NCI-H345 treated with DMSO at 0.1 percent for 48 hours (cell line): ENCODE results near the gene ANKRD28.

Source experiments
- DNase-seq: peaks from one replicate; lab custom pipeline; 2025; ENCODE audit not compliant: unreplicated experiment; lab: John Stamatoyannopoulos, UW

ANKRD28 gene

DNA sequence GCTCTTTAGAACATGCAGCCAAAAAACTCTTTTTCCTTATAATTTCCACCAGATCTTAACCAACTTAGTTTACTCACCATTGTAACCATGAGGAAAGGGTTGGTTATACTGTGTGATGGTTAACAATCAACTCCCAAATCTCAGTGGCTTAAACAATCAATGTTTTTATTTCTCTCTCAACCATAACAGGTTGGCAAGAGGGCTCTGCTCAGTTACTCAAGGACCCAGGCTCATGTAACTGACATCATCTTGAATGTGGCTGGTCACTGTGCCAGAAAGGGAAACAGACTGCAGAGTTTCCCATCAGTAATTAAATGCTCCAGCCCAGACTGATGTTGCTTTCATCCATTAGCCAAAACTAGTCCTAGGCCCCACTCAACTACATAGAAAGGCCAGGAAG is 69.0 kb downstream of the ANKRD28 start:
- DNase-seq, result no peak

DNA sequence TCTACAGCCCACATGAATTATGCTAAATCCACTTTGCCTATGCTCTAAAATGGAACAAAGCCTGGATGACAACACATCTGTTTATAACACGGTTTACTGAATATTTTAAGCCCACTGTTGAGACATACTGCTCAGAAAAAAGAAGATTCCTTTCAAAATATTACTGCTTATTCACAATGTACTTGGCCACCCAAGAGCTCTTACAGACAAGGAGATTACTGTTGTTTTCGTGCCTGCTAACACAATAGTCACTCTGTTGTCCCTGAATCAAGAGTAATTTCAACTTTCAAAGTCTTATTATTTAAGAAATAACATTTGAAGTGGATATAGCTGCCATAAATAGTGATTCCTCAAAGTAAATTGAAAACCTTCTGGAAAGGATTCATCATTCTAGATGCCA is 70.9 kb downstream of the ANKRD28 start:
- no peak for DNase-seq

DNA sequence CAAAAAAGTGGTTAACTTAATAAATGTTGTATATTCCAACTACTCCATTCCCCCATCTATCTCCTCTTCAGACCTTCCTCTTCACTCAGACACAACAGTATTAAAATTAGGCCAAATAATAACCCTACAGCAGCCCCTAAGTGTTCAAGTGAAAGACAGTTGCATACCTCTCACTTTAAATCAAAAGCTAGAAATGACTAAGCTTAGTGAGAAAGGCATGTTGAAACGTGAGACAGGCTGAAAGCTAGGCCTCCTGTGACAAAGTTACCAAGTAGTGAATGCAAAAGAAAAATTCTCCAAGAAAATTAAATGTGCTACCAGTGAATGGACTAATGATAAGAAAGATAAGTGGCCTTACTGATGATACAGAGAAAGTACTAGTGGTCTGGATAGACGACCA is 71.7 kb downstream of the ANKRD28 start:
- no peak for DNase-seq

DNA sequence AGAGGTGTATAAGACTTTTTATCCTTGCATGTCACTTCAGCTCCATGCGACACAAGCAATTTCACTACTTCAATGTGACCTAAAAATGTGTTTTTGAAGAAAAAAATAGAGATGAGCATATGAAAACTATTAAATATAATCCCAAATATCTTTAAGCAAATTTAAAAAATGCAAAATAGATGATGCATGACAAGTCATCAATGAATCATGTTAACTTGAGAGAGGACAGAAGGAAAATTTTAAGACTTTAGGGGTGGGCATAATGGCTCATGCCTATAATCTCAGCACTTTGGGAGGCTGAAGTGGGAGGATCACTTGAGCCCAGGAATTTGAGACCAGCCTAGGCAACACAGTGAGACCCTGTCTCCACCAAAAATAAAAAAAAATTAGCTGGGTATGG is 73.3 kb downstream of the ANKRD28 start:
- no peak for DNase-seq

DNA sequence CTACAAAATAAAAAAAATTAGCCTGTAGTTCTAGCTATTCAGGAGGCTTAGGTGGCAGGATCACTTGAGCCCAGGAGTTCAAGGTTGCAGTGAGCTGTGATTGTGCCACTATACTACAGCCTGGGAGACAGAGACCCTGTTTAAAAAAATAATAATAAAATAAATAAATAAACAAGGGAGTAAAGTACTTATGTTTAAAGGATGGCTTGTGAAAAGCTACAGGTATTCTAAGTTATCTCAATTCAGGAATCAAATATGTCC is 74.2 kb downstream of the ANKRD28 start:
- DNase-seq, result no peak

DNA sequence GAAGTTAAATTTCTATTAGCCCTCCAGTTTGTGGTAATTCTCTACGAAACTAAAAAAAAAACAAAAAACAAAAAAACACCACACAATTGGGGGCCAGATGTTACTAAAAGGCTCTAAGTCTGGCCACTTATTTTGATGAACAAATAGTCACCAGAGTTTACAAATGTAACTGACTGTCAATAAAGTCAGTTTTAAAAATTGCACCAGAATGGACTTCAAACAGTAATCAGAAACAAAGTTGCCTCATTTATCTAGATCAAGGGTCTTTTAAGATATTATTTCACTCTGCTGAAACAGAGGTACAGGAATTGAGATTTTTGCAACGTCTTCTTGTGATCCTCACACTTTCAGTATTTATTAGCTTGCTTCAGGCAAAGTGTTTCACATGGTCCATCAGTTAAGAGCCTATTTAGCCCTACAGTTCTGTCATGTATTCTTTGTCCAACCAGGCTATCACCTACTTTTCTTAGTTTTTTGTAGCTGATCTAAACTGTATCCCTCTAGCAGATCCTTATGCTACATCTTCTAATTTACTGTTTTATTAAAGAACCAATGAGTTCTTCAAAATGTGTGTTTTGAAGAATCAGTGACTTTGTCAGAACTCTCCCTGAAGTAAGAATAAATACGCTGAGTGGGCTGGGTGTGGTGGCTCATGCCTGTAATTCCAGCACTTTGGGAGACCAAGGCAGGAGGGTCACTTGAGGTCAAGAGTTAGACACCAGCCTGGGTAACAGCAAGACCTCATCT is 74.7 kb downstream of the ANKRD28 start:
- no peak for DNase-seq

DNA sequence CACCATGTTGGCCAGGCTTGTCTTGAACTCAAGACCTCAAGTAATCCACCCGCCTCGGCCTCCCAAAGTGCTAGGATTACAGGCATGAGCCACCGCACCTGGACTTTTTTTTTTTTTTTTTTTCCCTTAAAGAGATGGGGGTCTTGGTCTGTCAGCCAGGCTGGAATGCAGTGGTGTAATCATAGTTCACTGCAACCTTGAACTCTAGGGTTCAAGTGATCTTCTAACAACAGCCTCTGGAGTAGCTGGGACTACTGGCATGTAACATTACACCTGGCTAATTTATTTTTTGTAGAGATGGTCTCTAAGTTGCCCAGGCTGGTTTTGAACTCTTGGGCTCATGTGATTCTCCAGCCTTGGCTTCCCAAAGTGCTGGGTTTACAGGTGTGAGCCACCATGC is 81.6 kb downstream of the ANKRD28 start:
- no peak for DNase-seq

DNA sequence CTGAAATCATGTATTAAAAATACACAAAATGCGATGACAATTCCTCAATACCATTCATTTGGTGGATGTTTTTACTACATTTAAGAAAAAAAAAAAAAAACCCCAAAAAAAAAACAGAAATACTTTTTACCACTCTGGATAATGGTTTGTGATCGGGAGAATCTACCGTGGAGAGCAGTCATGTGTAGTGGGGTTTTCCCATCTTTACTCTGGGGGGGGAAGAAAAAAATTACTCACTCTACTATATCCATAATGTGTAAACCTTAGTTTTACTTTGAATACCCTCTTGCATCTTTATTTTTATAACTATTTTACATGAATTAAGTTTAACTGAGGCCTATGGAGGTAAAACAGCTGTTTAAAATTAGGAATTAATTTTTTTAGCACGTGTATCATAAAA is 83.3 kb downstream of the ANKRD28 start:
- no peak for DNase-seq

DNA sequence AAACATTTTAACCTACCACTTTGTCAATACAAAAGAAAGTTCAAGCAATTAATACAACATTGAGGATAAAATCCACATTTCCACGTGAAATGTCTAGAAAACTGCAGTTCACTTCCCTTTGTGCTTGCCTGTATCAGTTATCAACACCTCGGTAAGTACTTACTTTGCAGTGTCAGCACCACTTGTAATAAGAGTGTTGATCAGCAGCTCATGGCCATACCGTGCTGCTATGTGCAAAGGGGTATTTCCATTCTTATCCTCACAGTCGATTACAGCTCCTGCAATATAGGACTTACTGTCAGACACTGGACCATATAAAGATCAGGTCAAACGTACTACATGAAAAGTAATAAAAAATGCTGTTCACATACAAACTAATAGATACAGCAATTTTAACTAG is 84.4 kb downstream of the ANKRD28 start:
- DNase-seq, result no peak

DNA sequence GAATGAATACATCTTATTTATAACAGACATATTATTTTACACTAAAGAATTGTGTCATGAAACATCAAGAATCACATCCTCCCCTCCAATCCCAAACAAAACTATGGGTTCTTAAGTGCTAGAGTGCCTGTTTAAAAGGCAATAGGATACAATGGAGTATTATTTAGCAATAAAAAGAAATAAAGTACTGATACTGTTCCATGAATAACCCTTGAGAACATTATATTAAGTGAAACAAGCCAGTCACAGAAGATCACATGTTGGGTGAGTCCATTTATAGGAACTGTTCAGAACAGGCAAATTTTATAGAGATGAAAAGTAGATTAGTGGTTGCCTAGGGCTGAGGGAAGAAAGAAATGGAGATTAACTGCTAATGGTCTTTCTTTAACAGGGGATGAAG is 86.5 kb downstream of the ANKRD28 start:
- DNase-seq, result no peak

DNA sequence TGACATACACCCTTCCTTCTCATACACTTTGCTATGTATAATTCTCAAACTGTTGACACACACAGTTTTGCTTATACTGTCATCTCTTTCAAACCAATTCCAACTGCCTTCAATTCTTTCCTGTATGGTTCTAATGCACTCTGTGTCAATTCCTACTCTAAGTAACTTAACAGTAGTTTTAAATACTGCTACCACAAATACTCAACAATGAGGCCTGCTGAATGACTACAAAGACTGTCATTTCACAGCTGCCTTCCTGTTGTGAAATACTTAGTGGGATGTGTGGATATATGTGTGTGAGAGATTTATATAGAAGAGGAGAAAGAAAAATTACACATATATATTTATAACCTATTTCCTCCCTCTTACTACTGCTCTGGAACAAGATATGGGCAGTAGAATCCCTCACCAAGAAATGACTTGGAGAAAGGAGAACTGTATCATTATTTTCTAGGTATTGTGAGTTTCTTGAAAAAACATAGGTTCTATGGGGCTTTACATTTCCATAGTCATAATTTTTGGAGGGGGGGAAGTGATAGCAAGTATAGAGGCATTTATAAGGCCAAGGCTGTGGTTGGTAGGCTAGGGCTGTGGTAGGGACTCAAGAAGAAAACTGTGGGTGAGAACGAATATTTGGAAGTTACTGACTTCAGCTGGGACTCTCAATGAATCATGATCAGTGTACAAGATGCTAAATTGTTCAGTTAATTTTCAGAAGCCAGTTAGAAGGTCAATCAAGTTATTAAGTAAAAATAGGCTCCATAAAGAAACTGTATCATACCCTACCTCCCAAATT is 88.7 kb downstream of the ANKRD28 start:
- no peak for DNase-seq

DNA sequence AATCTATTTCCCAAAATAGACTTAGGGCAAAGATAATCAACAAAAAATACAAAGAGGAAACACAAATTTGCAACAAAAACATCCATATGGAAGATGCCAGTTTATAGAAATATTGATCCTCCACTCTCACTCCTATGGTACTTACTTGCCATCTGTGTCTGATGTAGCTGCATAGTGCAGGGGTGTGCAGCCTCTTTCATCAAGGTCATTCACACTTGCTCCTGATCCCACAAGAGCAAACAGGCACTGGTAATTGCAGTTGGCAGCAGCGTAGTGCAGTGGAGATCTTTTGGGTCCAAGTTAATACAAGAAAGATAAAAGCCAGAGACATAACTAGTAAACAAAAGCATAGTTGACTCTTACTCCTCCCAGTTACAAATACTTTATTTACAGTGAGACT is 90.0 kb downstream of the ANKRD28 start:
- DNase-seq, result no peak

DNA sequence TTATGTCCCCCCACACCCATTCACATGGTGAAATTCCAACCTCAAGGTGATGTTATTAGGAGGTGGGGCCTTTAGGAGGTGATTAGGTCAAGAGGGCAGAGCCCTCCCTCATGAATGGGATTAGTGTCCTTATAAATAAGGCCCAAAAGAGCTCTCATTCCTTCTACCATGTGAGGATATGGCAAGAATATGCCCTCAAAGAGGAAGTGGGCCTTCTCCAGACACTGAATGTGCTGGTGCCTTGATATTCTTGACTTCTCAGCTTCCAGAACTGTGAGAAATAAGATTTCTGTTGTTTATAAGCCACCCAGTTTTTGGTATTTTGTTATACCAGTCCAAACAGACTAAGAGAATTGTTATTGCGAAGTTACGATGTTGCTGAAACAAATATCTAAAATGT is 94.4 kb downstream of the ANKRD28 start:
- no peak for DNase-seq

DNA sequence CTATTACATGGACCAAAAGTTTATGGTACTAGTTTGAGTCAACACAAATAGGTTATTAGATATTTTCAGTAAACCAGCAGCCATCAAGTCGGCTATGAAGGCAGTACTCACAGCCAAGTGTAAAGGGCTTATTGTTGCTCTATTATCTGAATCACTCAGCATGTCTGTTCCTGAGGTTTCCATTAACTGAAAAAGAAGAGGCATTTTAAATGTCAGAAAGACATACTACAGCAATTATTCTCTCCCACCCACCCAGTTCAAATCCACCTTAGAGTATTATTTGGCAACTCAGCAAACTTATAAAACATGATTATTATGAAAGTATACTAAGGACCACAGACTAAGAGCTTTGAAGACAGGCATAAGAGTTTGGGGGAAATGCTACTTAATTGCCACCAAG is 103.2 kb downstream of the ANKRD28 start:
- no peak for DNase-seq

DNA sequence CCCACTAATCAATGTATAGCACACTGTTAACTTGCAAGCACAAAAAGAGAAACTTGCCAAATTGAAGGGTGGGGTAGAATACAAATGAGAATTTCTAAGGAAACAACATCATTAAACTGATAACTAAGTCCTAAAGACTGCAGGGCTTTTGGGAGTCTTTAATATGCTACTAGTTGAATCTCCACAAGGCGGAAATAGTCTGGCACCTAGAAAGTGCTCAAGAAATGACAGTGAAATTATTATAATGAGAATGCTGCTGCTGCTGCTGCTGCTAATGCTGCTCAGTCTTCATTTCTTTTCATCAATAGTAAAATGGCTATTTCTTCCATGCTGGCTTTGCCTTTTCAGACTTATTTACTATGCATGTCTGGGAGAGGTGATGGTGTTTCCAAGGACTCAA is 104.4 kb downstream of the ANKRD28 start:
- DNase-seq, result no peak

DNA sequence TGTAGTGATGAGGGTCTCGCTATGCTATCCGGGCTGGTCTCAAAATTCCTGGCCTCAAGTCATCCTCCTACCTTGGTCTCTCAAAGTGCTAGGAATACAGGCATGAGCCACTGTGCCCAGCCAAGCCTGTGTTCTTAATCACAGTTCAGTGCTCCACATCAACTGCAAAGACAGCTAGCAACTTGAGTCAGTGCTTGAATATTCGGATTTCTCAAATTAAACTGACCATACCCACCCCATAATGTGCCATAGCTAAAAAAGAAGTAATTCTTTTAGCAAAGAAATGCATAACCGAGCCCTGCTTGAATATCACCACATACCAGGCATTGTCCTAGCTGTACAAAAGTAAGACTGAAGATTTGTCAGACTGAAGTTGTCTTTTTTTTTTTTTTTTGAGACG is 107.0 kb downstream of the ANKRD28 start:
- DNase-seq, result no peak

DNA sequence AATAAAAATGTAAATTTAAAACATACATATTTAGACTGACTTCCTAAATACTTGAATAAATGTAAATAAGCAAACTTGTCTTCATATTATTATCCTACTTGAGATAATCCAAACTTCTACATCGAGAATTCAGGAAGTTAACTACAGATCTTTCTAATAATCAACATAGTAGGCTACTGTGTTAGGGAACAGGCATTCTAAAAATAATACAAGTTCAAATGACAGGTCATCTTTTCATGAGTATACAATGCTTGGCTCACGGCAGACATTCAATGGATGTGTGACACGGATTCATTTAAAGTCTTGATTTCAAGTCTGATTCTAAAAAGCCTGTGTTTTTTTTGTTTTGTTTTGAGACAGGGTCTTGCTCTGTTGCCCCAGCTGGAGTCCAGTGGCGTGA is 107.5 kb downstream of the ANKRD28 start:
- no peak for DNase-seq

DNA sequence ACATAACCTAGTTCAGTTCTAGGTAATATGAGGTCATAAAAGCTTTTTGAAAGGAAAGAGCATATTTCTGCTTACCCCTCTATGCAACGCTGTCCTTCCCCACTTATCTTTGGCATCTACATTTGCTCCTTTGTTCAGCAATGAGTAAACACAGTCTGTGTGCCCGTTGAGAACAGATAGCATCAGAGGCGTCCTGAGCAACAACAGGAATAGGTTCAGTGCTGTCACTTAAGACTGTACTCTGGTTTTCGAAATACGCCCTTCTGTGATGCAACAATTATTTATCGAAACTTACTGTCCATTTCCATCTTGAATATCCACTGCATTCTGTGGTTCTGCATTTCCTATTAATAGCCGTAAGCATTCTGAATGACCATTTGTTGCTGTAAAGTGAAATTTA is 111.9 kb downstream of the ANKRD28 start:
- no peak for DNase-seq

DNA sequence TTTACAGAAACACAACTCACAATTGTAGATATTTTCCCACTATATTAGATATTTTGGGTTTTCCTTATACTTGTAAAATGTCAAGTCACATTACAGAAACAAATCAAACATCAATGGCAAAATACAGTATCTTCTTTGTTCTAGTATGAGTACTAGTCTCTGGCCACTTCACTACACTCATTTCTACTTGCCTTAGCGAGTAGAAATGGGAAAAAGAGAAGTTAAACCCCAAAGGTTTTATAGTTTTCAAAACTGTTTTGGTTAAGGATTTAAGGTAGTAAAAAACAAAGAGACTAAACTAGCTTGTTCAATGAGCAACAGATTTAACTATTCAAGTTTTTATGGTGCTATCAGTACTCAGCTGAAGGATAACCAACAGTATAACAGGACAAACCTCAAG is 114.5 kb downstream of the ANKRD28 start:
- no peak for DNase-seq

DNA sequence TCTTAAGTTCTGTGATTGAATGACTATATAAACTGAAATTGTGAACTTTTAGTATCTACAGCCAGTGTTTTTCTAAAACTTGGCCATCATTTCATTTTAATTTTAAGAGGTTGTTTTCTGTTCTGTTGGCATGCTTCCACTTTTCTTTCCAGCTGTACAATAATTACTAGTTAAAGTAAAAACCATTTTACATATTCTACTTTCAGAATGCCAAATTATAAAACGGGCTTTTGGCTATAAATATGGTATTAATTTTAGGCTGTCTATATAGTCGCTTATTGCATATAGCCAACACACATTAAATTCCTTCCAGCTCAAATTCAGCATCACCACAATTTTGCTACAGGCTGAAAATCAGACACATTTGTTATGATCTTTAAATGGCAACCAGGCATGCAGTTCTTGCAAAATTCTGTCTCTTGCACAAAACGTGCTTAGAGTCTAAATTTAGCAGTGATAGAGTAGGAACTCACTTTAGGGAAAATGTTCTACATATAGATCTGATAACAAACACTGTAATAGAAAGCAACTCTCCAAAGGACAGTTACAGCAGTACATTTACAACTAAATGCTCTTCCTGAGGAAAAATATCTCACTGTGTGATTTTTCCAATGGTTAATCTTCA is 115.1 kb downstream of the ANKRD28 start:
- no peak for DNase-seq

DNA sequence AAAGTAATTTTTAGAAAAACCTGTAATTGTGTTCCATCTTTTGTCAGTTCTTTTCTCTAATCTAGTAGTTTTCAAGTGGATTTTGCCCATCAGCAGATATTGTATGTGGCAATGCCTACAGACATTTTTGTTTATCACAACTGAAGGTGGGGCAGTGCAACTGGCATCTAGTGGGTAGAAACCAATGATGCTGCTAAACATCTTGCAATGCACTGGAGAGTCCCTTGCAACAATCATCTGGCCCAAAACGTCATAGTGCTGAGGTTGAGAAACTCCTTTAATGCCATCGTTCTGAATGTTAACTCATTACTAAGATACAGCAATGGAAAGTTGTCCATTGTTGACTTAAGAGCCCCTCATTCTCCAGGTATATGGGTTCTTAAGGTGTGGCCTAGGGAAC is 116.1 kb downstream of the ANKRD28 start:
- no peak for DNase-seq

DNA sequence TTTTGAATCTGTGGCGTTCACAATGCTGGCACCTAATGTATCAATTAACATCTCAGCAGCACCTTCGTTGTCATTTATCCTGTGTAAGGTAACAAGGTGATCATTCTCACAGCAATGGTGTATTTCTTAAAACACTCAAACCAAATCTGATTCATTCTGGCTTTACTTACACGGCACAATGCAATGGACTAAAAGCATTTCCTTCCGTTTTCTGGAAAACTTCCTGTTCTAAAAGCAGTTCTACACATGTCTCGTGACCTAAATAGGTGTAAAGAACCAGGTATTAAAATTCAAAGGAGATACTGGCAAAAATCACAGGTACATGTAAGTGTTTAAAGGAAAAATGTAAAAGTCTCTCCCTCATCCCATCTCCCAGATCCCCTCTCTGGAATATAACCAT is 118.5 kb downstream of the ANKRD28 start:
- no peak for DNase-seq

DNA sequence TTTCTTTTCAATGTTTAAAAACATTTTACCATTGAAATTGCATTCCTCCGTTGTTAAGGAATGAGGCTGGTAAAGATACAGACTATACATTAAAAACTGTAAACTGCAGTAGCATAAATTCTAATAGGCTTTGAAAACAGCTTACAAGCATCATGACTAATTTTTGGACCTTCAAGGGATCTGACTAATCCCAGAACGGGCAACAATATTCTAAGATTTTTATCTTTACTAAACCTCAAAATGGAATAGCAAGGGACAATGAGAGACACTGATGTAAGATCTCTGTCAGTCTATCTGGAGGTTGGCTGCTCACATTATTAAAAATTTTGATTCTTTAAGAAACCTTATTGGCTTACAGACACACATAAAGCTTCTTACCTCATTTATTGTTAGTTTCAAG is 121.5 kb downstream of the ANKRD28 start:
- DNase-seq, result no peak
